Heart left ventricle (tissue), 13 donors: Measurements from ENCODE around the gene CCDC68.

ENCODE experiments used
- POLR2A ChIP-seq, 2 donors: fragments of 450-650 bp; IDR thresholded peaks; one replicate each; pipeline ENCODE4 v1.6.1; 2017; ENCODE audit warnings: antibody characterized with exemption in 2 of 2, mild to moderate bottlenecking in 2 of 2, moderate library complexity in 2 of 2
- TF ChIP-seq, protein P1 (sequence below), 12 donors: fragments of 200-600 bp; sonication (generic) in 4 of 12; IDR thresholded peaks; one replicate each; pipeline versions ENCODE4 v1.5.0 to v1.8.0; 2018 to 2022; ENCODE audit warnings: antibody characterized with exemption in 12 of 12, mild to moderate bottlenecking in 5 of 12
- donor health status: ischemic (EF 13 %, LVEDD 7.1; RV severe dilation, severe dysfunction).
- donor health status: DM: no; HTN: yes; CAD: no.
- donor health status: DM: no; HTN: no; CAD: no.
- donor health status: ischemic (EF 25% LVEDD 6.9; RV normal size, moderate dysfunction).
- donor health status: ischemic (EF 25% LVEDD 5.7; RV mildly dilated, moderate dysfunction).
- donor health status: ischemic (EF 35%, LVEDD 5.7; RV mildly dilated, moderate dysfunction).
- donor health status: nonischemic (EF 11% LVEDD 7.7; RV severe dilation, severe dysfunction).
- donor health status: DM: yes; HTN: yes; CAD: no.
- donor health status: PGD.
- donor health status: ischemic (EF 29% LVEDD 5.4; RV normal size, mild dysfunction).
- donor health status: nonischemic (EF 23%, LVEDD 6.1; RV moderate dilation, normal function).

DNA sequence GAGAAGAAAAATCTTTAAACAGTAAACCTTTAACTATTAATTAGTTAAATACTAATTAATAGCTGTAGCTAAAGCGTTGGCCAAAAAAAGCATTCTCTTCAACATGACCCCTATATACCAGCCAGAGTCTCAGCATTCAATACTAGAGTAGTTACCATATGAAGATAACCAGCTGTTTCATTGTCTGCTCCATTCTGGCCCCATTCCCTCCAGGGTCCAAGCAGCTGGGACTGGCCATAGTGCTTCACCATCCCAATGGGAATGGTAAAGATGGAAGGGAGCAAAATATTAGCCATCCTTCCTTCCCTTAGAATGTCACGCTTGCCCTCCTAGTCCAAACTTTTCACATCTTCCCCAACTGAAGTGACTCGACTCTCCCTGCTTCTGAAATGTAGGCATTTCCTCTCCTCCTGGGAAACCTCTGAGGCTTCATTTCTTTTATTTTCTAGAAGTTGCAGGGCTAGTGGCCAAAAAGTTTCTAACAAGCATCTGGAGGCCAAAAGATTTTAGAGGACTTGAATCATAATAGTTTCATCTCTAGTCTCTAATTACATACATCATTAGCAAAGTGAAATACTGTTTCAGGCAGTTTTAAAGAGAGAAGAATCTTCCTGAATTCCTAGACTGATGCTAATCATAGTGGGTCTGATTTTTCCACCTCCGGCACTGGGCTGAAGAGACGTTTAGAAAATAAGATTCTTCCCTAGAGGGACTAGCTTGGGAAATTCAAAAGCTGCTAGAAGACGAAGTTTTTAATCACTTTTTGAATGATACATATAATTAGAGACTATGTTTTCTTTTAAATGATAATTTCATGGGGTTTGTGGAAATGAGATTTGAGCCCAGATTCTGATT, 52.7 kb downstream of the CCDC68 start:
- TF ChIP-seq, protein P1, sequence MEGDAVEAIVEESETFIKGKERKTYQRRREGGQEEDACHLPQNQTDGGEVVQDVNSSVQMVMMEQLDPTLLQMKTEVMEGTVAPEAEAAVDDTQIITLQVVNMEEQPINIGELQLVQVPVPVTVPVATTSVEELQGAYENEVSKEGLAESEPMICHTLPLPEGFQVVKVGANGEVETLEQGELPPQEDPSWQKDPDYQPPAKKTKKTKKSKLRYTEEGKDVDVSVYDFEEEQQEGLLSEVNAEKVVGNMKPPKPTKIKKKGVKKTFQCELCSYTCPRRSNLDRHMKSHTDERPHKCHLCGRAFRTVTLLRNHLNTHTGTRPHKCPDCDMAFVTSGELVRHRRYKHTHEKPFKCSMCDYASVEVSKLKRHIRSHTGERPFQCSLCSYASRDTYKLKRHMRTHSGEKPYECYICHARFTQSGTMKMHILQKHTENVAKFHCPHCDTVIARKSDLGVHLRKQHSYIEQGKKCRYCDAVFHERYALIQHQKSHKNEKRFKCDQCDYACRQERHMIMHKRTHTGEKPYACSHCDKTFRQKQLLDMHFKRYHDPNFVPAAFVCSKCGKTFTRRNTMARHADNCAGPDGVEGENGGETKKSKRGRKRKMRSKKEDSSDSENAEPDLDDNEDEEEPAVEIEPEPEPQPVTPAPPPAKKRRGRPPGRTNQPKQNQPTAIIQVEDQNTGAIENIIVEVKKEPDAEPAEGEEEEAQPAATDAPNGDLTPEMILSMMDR (IDR thresholded peaks at IDR 0.05) = no peak
- TF ChIP-seq POLR2A (IDR thresholded peaks at IDR 0.05) = no peak
